Left ventricle myocardium inferior (tissue), 1 donor: Measurements from ENCODE around the gene AURKA. TPM values are rescaled to one million over a fixed set of nuclear protein-coding genes. Genes with fewer than 3 reads are reported as not detected.

Source experiments
- DNase-seq: peaks from one replicate; pipeline ENCODE4 v3.0.0-alpha.2; 2020
- H3K27ac ChIP-seq: fragments of 200-600 bp; replicated peaks from 2 replicates; pipeline ENCODE4 v1.8.0; 2021
- H3K27me3 ChIP-seq: fragments of 200-600 bp; 2 replicates; pipeline ENCODE4 v1.8.0; 2021; ENCODE audit warnings: low read depth
- H3K36me3 ChIP-seq: fragments of 200-600 bp; 2 replicates; pipeline ENCODE4 v1.8.0; 2021
- H3K4me1 ChIP-seq: fragments of 200-600 bp; 2 replicates; pipeline ENCODE4 v1.8.0; 2021
- H3K4me3 ChIP-seq: fragments of 200-600 bp; 2 replicates; pipeline ENCODE4 v1.8.0; 2021; ENCODE audit warnings: mild to moderate bottlenecking, moderate library complexity
- H3K9me3 ChIP-seq: fragments of 200-600 bp; replicated peaks from 2 replicates; pipeline ENCODE4 v1.8.0; 2021
- intact Hi-C: fragments of 100-400 bp; cut with micrococcal nuclease; formaldehyde crosslinking; loops from one replicate; pipeline ENCODE4 v1.11.0; 2022
- total RNA-seq: library from RNA; stranded (reverse); fragmentation: NEBNext Ultra II Directional; extraction: Animal tissue kit (Norgen Biotek cat#: 25700); gene quantifications from one replicate; pipeline ENCODE4 v1.2.1, GENCODE V29; 2021
- TF ChIP-seq, protein P1 (sequence below): fragments of 200-600 bp; IDR thresholded peaks from 2 replicates; pipeline ENCODE4 v1.8.0; 2021; ENCODE audit warnings: antibody characterized with exemption, mild to moderate bottlenecking, borderline replicate concordance
- donor health status: DM: no; HTN: yes; CAD: no; lungs with severe emphysema.

Gene AURKA
- total RNA-seq, 1 donor from 2014 or later: 7.8 TPM

DNA sequence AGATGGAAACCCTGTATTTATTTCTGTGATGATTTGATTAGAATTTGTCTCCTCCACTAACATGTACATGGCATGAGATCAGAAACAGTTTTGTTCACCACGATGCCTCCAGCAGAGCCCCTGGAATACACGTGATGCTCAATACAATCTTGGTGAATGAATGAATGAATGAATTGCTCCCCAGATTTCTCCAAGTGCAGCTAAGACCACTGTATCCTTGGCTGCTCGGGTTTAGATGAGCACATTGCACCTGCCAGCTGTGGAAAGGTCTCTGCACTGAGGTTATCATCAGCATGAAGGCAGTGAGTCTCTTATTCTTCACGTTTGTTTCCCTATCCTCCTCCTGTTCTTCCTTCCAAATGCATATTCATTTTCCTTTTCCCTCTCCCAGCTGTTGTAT lies 37.9 kb upstream of the AURKA start:
- TF ChIP-seq, protein P1, sequence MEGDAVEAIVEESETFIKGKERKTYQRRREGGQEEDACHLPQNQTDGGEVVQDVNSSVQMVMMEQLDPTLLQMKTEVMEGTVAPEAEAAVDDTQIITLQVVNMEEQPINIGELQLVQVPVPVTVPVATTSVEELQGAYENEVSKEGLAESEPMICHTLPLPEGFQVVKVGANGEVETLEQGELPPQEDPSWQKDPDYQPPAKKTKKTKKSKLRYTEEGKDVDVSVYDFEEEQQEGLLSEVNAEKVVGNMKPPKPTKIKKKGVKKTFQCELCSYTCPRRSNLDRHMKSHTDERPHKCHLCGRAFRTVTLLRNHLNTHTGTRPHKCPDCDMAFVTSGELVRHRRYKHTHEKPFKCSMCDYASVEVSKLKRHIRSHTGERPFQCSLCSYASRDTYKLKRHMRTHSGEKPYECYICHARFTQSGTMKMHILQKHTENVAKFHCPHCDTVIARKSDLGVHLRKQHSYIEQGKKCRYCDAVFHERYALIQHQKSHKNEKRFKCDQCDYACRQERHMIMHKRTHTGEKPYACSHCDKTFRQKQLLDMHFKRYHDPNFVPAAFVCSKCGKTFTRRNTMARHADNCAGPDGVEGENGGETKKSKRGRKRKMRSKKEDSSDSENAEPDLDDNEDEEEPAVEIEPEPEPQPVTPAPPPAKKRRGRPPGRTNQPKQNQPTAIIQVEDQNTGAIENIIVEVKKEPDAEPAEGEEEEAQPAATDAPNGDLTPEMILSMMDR: no peak
- Histone ChIP-seq H3K4me1 (peaks cover 5% of the 10 kb centered on the region), H3K4me3 (no peak overlapping the region), H3K9me3 (no peaks in the 10 kb centered on the region), H3K27ac (no peak overlapping the region), H3K27me3 (peaks cover 21% of the 10 kb centered on the region), H3K36me3 (no peaks in the 10 kb centered on the region)
- no peak for DNase-seq
- intact Hi-C loops: no loop called here

DNA sequence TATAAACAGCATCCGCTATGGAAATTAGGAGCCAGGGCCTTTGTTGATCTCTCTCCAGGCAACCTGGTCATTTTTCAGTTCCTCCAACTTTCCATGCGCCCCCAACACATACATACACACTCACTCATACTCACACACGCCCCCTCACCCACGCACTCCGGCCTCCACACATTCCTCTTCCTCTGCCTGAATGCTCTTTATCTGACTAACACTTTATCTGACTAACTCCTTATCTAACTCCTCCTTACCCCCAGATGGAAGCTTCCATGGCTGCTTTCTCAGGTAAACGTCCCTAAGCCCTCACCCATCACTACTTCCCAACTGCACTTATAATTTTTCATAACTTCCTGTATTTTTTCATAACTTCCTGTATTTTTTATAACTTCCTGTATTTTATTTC lies 37.5 kb upstream of the AURKA start:
- no peaks in the 10 kb centered on the region for H3K9me3 ChIP-seq
- no peak for DNase-seq
- H3K4me3 ChIP-seq: no peak overlapping the region
- no peaks in the 10 kb centered on the region for H3K36me3 ChIP-seq
- peaks cover 21% of the 10 kb centered on the region for H3K27me3 ChIP-seq
- TF ChIP-seq, protein P1: no peak
- H3K4me1 ChIP-seq: peaks cover 5% of the 10 kb centered on the region
- no peak overlapping the region for H3K27ac ChIP-seq
- intact Hi-C loops: no loop called here

DNA sequence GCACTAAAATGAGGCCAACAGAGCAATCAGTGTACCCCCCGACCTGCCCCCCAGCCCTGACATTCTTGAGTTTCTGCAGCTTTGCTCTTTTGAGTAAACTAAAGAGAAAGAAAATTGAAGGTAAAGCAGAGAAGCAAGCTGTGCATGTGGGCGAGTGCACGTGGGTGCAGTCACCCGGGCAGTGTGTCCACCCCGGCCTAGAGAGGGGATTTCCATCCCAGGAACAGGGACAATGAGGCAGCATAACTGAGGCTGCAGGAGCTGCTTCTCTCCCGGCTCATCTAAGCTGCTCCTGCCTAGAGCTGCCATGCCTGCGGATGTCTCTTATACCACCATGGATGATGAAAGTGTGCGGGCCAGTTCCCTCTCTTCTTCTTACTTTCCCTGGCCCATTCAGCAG lies 36.9 kb upstream of the AURKA start:
- DNase-seq: no peak
- intact Hi-C loops: no loop called here
- TF ChIP-seq, protein P1: no peak
- no peaks in the 10 kb centered on the region for H3K9me3 ChIP-seq
- H3K36me3 ChIP-seq: no peaks in the 10 kb centered on the region
- H3K27ac ChIP-seq: no peak overlapping the region
- peaks cover 5% of the 10 kb centered on the region for H3K4me1 ChIP-seq
- peaks cover 21% of the 10 kb centered on the region for H3K27me3 ChIP-seq
- no peak overlapping the region for H3K4me3 ChIP-seq

DNA sequence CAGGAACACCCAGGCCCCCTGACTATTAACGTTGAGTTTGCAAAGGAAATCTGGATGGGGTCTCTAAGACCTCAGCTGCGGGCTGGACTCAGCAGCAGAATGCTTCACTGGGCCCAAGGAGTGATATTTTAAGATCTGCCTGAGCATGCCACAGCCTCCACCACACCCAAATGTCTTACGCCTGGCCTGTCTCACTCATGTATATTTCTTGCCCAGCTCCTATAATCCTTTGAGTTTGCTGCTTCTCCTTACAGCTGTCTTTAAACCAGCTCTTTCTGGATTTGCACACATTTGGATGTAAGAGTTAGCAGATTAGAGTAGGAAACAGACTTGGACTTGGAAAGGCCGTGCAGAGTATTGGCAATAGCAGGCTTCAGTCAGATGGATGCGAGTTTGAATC lies 36.4 kb upstream of the AURKA start:
- H3K9me3 ChIP-seq: no peaks in the 10 kb centered on the region
- H3K36me3 ChIP-seq: no peaks in the 10 kb centered on the region
- TF ChIP-seq, protein P1: no peak
- peaks cover 21% of the 10 kb centered on the region for H3K27me3 ChIP-seq
- intact Hi-C loops: no loop called here
- H3K4me1 ChIP-seq: peaks cover 7% of the 10 kb centered on the region
- no peak overlapping the region for H3K4me3 ChIP-seq
- no peak overlapping the region for H3K27ac ChIP-seq
- DNase-seq: no peak

DNA sequence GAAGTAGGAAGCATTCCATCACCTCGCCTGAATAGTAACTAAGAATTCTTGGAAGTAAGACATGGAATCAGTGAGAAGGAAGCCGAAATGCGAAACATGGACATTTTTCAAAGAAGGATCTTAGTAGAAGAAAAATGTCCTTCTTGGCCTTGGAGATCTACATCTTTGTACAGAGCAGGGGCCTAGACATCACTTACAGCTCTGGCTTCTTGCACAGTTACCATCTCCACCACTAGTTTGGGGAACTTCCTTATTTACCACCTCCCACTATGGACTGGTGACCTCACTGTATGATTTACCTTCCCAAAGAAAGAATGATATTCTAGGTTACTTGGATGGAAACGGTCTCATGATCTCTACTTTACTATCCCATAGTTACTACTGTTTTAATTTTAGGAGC lies 35.8 kb upstream of the AURKA start:
- TF ChIP-seq, protein P1: no peak
- peaks cover 13% of the 10 kb centered on the region for H3K4me1 ChIP-seq
- H3K9me3 ChIP-seq: no peaks in the 10 kb centered on the region
- intact Hi-C loops: no loop called here
- H3K4me3 ChIP-seq: no peak overlapping the region
- H3K27ac ChIP-seq: no peak overlapping the region
- no peak for DNase-seq
- H3K27me3 ChIP-seq: peaks cover 14% of the 10 kb centered on the region
- H3K36me3 ChIP-seq: no peaks in the 10 kb centered on the region

DNA sequence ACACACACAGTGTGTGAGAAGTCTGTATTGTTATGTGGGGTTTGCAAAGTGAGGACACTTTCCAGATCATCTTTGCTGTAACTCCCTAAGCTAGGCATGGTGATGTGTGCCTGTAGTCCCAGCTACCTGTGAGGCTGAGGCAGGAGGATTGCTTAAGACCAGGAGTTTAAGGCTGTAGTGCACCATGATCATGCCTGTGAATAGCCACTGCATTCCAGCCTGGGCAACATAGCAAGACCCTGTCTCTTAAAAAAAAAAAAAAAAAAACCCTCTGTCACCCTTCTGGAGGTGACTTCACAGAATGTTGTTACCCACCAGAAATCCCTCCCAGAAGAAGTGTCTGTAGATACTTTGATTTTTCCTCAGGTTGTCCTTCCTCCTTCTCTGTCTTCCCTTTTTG lies 34.9 kb upstream of the AURKA start:
- H3K36me3 ChIP-seq: no peaks in the 10 kb centered on the region
- H3K27me3 ChIP-seq: peaks cover 10% of the 10 kb centered on the region
- intact Hi-C loops: no loop called here
- H3K9me3 ChIP-seq: no peaks in the 10 kb centered on the region
- TF ChIP-seq, protein P1: no peak
- no peak for DNase-seq
- H3K27ac ChIP-seq: no peak overlapping the region
- peaks cover 22% of the 10 kb centered on the region for H3K4me1 ChIP-seq
- H3K4me3 ChIP-seq: no peak overlapping the region
